ENCODE results near the gene HMMR. TPM values are rescaled to one million over a fixed set of nuclear protein-coding genes. Genes with fewer than 3 reads are reported as not detected.
"Not testable (repeated sequence)": the region's sequence is repeated elsewhere in the genome, so short reads cannot be mapped to it uniquely, and the experiment has no call there.

HMMR gene, protein sequence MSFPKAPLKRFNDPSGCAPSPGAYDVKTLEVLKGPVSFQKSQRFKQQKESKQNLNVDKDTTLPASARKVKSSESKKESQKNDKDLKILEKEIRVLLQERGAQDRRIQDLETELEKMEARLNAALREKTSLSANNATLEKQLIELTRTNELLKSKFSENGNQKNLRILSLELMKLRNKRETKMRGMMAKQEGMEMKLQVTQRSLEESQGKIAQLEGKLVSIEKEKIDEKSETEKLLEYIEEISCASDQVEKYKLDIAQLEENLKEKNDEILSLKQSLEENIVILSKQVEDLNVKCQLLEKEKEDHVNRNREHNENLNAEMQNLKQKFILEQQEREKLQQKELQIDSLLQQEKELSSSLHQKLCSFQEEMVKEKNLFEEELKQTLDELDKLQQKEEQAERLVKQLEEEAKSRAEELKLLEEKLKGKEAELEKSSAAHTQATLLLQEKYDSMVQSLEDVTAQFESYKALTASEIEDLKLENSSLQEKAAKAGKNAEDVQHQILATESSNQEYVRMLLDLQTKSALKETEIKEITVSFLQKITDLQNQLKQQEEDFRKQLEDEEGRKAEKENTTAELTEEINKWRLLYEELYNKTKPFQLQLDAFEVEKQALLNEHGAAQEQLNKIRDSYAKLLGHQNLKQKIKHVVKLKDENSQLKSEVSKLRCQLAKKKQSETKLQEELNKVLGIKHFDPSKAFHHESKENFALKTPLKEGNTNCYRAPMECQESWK
- 3.2 and 14.6 TPM in 2 replicates for total RNA-seq

DNA sequence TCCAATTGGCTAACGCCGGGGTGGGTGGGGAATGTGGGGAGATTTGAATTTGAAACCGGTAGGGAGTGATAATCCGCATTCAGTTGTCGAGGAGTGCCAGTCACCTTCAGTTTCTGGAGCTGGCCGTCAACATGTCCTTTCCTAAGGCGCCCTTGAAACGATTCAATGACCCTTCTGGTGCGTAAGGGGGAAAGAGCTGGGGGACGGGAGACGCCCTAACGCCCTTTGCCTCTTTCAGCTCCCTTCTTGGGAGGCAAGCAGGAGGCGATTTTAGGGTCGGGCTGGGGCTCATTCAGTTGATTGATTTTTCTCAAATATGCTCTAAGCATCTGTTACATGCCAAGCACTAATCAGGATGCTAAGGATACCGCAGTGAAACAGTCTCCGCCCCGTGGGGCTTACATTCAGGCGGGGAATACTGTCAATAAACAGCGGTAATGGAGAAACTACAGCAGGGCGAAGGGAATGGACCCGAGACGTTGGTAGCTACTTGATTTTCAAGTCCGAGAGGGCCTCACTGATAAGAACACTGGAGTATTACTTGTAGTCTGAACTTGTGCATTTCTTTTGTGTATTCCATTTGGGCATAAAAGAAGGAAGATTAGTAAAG lies at the start of gene HMMR:
Gene HMMR (plus strand): TSS at position 71 of the 610 bp plus-strand sequence. CDS start 61 bp downstream, at position 132.
- DNase-seq (ENCODE audit: low read depth in 2 of 2): peak in 1 of 2 donors; percentile 33

DNA sequence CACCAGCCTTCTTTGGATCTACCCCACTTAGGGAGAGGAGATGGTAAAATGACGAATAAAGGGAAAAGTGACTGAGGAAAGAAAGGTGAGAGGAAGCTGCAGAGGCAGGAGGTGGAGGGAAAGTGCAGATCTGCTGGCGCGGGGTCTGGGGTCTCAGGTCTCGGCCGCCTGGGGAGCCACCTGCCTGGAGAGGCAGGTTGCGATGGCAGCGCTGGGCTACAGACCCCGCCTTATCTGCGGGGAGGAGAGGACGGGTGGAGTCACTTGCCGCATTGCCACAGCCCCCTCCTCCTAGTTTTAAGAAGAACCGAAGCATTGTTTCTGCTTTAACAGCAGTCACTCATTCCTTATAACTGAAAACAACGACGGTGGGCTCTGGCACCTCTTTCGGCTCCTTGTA lies 44.8 kb upstream of the HMMR start:
- not testable (repeated sequence) for DNase-seq (ENCODE audit: low read depth in 2 of 2)

DNA sequence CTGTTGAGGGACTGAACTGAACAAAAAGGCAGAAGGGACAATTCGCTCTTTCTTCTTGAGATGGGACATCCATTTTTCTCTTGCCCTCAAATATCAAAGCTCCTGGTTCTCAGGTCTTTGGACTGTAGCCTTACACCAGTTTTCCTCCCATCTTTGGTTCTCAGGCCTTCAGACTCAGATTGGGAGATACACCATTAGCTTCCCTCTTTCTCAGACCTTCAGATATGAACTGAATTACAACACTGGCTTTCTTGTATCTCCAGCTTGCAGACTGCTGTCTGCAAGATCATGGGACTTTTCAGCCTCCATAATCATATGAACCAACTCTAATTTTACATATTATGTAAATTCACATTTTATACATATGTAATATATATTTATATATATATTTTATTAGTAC lies 35.6 kb upstream of the HMMR start:
- no peak for DNase-seq (ENCODE audit: low read depth in 2 of 2)

DNA sequence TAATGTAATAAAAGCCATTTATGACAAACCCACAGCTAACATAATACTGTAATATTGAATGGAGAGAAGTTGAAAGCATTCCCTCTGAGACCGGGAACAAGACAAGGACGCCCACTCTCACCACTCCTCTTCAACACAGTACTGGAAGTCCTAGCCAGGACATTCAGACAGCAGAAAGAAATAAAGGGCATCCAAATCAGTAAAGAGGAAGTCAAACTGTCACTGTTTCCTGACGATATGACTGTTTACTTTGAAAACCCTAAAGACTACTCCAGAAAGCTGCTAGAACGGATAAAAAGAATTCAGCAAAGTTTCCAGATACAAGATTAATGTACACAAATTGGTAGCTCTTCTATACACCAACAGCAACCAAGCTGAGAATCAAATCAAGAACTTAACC lies 34.3 kb upstream of the HMMR start:
- peak; percentile 15 to 18 for DNase-seq (ENCODE audit: low read depth in 2 of 2)

DNA sequence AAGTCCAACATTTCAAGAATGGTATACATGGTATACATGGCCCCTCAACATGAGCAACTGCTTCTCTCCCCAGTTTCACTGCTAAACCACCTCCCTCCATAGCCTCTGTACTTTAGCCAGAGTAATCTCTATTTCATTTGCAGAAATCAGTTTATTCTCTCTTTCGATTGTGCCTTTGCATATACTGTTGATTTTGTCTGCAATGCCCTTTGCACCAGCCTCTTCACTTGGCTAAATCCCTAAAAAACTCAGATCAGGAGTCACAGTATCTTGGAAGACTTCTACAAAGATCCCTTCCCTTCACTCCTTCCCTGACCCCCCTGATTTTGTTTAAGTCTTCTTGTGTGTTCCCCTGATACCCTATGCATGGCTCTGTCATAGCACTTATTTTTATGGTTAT lies 27.9 kb upstream of the HMMR start:
- DNase-seq (ENCODE audit: low read depth in 2 of 2): no peak

DNA sequence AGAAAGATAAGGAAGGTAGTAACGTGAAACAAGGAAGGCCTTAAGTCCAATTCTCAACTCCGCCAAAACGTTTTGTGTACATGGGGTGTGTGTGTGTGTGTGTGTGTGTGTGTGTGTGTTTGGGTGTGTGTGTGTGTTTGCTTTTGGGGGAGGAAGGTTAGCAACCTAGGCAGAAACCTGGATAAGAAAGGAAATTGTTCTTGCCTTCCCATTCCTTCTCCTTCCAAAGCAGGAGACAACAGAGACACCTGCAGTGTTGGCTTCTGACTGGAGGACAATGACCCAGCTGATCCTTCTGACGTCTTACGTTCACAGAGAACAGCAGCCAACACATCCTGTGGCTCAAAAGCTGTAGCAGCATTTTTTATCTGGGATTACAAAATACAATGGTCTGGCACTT lies 27.2 kb upstream of the HMMR start:
- no peak for DNase-seq (ENCODE audit: low read depth in 2 of 2)

DNA sequence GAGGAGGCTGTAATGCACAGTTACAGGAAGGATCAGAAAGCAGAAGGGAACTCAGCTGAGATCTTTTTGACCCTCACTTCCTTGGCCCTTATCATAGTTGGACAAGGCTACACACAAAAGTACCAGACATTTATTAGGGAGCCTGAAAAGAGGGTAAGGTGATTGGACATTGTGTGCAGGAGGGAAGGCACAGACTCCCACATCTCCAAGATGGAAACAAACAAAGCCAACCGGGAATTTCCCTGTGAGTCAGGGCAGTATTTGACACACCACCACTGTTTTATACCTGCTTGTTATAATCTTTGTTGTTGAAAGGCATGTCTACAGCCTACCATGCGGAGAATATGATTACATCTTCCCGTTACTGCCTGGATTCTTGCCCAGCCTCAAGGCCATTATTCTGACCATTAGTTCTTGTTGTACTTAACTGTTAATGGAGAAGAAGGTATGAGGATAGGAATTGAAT lies 26.0 kb upstream of the HMMR start:
- peak; percentile 18 to 84 for DNase-seq (ENCODE audit: low read depth in 2 of 2)

DNA sequence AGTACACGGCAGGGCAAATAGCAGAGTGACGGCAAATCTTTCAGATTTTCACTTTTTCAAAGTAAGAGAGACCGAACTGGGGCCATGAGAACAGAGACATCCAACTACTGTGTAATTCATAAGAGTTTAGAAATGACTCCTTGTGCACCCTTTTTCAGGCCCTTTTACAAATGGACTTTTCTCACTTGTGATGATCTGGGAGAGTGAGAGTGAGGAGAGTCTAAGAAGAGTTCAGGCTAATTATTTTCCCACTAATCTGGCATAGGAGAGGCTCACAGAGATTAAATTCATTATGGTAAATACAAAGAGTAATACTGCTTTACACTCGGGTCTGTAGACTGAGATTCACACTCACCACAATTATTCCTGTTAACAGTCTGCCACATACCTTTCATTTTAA lies 23.9 kb upstream of the HMMR start:
- DNase-seq (ENCODE audit: low read depth in 2 of 2): no peak

DNA sequence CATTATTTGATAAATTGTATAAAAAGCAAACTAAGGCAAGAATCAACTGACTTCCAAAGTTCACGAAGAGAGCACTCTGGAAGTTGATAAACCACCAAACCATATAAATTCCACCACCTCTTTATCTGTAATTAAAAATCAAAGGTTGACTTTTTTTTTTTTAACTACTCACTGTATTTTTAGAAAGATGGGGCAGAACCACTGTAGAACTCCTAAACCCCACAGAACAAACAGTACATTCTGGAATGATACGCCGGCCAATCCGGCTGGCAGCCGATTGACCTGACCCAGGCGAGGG lies 23.5 kb upstream of the HMMR start:
- no peak for DNase-seq (ENCODE audit: low read depth in 2 of 2)

DNA sequence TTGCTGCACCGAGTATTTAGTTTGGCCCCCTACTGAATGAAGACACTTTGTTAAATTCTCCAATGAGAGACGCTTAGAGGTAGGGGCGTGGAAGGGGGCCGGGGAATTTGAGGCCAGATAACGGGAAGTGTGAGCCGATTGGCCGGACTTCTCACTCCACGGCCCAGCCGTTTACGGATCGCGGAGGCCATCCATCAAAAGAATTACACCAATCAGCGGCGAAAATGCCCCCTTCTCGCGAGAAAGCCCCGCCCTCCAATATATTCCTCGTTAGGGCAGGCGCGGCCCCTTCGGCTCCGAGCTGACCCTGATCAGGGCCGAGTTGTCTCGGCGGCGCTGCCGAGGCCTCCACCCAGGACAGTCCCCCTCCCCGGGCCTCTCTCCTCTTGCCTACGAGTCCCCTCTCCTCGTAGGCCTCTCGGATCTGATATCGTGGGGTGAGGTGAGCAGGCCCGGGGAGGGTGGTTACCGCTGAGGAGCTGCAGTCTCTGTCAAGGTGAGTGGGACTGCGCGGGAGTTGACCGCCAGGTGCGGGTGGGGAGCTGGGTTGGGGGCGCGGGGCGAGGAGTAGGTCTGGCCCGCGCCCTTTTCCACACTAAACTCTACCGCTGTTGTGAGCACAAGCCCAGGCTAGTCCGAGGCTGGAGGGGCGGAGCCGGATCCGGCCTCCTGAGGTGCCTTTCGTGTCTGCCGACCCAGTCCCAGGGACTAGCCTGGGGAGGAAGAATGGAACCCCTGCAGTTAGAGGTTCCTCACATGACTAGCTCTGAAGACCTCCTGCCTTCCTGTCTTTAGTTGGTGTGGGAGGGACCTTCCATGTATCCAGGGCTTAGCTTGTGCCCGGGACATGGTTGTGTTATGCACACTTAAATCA lies 22.9 kb upstream of the HMMR start, which contains the start of gene CCNG1:
Gene CCNG1 (plus strand): TSS at position 287 of the 874 bp plus-strand sequence. CDS start 1,662 bp downstream, outside the sequence.
- DNase-seq (ENCODE audit: low read depth in 2 of 2): peak; percentile 96 to 97

DNA sequence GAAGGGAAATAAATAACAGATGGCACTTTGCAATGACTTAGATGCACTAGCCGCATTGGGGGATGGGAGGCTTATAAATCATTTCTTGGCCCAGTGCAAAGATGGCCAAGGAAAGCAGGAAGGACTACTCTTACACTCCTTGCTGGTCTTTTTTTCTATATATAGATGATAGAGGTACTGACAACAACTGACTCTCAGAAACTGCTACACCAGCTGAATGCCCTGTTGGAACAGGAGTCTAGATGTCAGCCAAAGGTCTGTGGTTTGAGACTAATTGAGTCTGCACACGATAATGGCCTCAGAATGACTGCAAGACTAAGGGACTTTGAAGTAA lies 21.4 kb upstream of the HMMR start:
- peak in 1 of 2 donors; percentile 17 for DNase-seq (ENCODE audit: low read depth in 2 of 2)

DNA sequence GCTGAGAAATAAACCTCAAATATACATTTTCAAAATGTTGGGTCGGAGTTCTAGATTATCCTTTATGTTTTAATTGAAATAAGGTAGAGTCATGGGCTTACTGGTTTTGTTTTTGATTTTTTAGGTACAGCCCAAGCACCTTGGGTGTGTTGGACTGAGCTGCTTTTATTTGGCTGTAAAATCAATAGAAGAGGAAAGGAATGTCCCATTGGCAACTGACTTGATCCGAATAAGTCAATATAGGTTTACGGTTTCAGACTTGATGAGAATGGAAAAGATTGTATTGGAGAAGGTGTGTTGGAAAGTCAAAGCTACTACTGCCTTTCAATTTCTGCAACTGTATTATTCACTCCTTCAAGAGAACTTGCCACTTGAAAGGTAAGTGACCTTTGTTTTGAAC lies 19.5 kb upstream of the HMMR start:
- DNase-seq (ENCODE audit: low read depth in 2 of 2): no peak

DNA sequence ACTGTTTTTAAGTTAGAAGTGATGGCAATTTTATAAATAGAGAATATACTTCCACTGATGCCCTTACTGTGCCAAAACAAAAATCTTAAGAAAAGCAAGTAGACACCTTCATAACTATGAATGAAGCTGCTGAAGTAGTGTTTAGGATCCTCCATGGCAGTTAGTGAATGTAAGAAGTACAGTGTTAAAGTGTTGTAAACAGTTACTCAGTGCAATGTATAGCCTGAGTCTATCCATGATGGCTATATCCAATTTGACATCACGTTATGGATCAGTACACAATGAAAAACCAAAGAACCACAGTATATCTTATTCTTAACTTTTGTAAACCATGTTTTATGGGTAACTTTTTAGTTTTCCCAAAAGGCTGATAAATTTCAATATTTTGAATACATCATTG lies 15.9 kb upstream of the HMMR start:
- no peak for DNase-seq (ENCODE audit: low read depth in 2 of 2)

DNA sequence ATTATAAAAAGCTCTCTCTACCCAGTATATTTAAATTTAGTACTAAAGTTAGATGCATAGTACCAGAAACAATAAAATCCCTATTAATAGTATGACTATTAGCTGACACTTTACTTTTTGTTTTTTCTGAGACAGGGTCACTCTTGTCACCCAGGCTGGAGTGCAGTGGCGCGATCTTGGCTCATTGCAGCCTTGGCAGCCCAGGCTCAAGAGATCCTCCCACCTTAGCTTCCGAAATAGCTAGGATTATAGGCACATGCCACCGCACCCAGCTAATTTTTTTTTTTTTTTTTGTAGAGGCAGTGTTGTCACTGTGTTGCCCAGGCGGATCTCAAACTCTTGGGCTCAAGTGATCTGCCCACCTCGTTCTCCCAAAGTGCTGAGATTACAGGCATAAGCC lies 15.1 kb upstream of the HMMR start:
- DNase-seq (ENCODE audit: low read depth in 2 of 2): no peak

DNA sequence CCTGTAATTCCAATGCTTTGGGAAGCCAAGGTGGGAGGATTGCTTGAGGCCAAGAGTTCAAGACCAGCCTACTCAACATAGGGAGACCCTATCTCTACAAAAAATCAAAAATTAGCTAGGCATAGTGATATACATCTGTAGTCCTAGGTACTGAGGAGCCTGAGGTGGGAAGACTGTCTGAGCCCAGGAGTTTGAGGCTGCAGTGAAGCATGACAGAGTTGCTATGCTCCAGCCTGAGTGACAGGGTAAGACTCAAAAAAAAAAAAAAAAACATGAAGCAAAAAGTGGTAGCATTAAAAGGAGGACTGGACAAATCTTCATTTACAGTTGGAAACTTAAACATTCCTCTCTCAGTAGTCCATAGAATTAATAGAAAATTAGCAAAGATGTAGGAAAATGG lies 13.2 kb upstream of the HMMR start:
- no peak for DNase-seq (ENCODE audit: low read depth in 2 of 2)

DNA sequence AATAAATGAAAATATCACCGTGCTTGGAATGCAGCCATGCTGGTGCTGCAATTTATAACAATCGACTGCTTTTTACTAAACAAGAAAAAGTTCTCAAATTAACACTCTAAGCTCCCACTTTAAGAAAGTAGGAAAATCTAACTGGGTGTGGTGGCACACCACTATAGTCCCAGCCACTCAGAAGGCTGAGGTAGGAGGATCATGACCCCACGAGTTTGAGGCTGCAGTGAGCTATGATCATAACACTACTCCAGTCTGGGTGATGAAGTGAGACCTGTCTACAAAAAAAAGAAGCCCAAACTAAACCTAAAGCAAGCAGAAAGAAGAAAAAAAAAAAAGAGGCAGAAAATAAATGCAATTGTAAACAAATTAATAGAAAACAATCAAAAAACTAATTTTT lies 12.6 kb upstream of the HMMR start:
- no peak for DNase-seq (ENCODE audit: low read depth in 2 of 2)

DNA sequence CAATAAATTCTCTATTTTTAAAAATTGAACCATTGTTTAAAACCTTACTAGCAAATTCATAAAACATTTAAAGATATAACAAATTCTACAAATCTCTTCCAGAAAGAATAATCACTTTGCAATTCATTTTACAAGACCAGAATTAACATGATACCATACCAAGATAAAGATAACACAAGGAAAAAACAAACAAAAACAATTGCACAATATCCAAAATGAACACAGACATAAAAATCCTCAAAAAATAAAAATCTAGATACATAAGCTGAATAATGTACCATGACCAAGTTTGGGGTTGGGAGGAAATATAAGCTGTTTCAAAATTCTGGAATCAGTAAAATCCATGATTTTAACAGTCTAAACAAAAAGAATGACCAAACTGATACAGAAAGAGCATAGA lies 11.9 kb upstream of the HMMR start:
- DNase-seq (ENCODE audit: low read depth in 2 of 2): no peak

DNA sequence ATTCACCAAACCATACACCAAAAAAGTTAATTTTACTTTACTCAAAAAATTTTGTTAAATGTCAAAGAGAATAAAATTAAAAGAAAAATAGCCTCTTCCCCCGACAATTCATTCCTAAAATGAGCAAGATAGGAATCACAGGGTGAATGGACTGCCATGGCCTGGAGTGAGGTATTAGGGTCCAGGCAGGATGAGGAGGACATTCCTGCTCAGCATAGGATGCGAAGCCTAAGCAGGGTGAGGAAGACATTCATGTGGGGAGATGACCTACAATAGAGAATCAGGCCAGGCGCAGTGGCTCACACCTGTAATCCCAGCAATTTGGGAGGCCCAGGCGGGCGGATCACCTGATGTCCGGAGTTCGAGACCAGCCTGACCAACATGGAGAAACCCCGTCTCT lies 8.9 kb upstream of the HMMR start:
- no peak for DNase-seq (ENCODE audit: low read depth in 2 of 2)

DNA sequence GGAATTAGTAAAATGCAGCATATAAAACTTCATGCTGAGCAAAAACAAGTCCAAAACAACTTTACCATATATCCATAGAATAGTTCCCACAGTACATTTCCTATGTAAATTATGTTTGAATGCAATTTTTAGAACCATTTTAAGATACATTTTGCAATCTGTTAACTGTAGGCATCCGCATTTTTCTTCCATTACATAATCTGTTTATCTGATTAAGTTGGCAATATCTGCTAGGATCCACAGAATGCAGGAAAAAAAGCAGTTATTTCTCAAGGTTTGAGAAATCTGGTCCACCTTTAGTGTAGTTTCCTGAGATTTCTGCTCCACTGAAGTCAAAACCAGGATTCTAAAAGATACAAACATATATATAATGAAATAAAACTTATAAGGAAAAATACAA lies 6.7 kb upstream of the HMMR start:
- DNase-seq (ENCODE audit: low read depth in 2 of 2): no peak

DNA sequence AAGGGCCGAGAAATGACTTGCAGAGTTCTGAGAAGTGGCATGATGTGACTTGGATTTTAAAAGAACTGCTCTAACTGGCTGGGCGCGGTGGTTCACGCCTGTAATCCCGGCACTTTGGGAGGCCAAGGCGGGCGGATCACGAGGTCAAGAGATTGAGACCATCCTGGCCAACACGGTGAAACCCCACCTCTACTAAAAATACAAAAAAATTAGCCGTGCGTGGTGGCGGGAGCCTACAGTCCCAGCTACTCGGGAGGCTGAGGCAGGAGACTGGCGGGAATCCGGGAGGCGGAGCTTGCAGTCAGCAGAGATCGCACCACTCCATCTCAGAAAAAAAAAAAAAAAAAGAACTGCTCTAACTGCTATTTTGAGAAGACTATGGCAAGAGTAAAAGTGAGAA lies 5.0 kb upstream of the HMMR start:
- DNase-seq (ENCODE audit: low read depth in 2 of 2): not testable (repeated sequence)

DNA sequence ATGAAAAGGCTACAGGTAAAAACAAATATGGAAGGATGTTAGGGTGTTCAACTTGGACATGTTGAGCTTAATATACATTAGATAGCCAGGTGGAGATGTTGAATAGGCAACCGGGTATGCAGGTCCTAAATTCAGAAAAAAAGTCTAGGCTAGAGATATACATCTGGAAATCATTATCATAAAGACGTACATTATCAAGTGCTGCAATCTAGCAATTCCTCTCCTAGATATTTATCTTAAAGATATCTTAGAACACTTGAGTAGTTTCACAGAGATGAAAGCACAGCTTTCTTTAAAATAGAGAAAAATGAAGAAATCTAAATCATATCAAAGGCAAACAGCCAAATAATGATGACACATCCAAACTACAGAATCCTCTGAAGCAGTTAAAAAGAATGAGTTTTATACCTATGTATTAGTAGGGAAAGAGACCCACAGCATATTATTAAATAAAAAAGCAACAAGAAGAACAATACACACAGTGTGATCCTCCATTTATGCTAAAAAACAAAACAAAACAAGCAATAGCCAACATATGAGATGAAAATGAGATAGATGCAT lies 4.3 kb upstream of the HMMR start:
- DNase-seq (ENCODE audit: low read depth in 2 of 2): no peak
